WTC11 (cell line): ENCODE measurements around the gene BTD. TPM values are rescaled to one million over a fixed set of nuclear protein-coding genes. Genes with fewer than 3 reads are reported as not detected.

ENCODE experiments used
- ATAC-seq: fragments of 200-7000 bp; cut with Tn5 transposase; 2 replicates; pipeline ENCODE4 v1.10.0; 2021; ENCODE audit warnings: mild to moderate bottlenecking, moderate library complexity
- CTCF ChIA-PET: fragments of 300-600 bp; sonication (Branson Sonifier 250); formaldehyde crosslinking; loops from one replicate; lab custom pipeline; 2021; ENCODE audit warnings: antibody characterized with exemption; lab: Charles Lee
- POLR2A ChIA-PET: fragments of 350-600 bp; sonication (Branson Sonifier 250); formaldehyde crosslinking; loops from one replicate; lab custom pipeline; 2021; ENCODE audit warnings: antibody characterized with exemption; lab: Charles Lee
- DNase-seq: peaks from one replicate; pipeline ENCODE4 v3.0.0; 2021; ENCODE audit warnings: low spot score
- H3K27ac Mint-ChIP-seq: 2 replicates; pipeline ENCODE4 v1.8.0; 2021; ENCODE audit warnings: mixed read lengths
- H3K27me3 Mint-ChIP-seq: 2 replicates; pipeline ENCODE4 v1.8.0; 2021; ENCODE audit warnings: low read depth, mild to moderate bottlenecking, moderate library complexity, mixed read lengths
- H3K36me3 Mint-ChIP-seq: 2 replicates; pipeline ENCODE4 v1.8.0; 2021; ENCODE audit warnings: mixed read lengths
- H3K4me1 Mint-ChIP-seq: 2 replicates; pipeline ENCODE4 v1.8.0; 2022; ENCODE audit warnings: mixed read lengths
- H3K4me3 Mint-ChIP-seq: 2 replicates; pipeline ENCODE4 v1.8.0; 2021; ENCODE audit warnings: mild to moderate bottlenecking, moderate library complexity, mixed read lengths
- H3K9me3 Mint-ChIP-seq: 2 replicates; pipeline ENCODE4 v1.8.0; 2021; ENCODE audit warnings: mixed read lengths
- ATF6 ChIP-seq: sonication (generic); formaldehyde crosslinking; IDR thresholded peaks from 2 replicates; pipeline ENCODE4 v1.8.1; 2023; ENCODE audit warnings: mild to moderate bottlenecking, missing genetic modification reagents
- CBFB ChIP-seq: sonication (generic); formaldehyde crosslinking; IDR thresholded peaks from 2 replicates; pipeline ENCODE4 v1.8.1; 2022; ENCODE audit warnings: mild to moderate bottlenecking, low read depth, missing genetic modification reagents
- CDX4 ChIP-seq: fragments of 250-450 bp; sonication (Bioruptor Pico); IDR thresholded peaks from 2 replicates; pipeline ENCODE4 v1.9.0; 2021; ENCODE audit warnings: moderate library complexity, mild to moderate bottlenecking, inconsistent platforms, borderline replicate concordance
- E2F4 ChIP-seq: sonication (generic); formaldehyde crosslinking; IDR thresholded peaks from 2 replicates; pipeline ENCODE4 v1.8.1; 2022; ENCODE audit warnings: low read depth, mild to moderate bottlenecking, moderate library complexity, missing genetic modification reagents, borderline replicate concordance
- ELF4 ChIP-seq: sonication (generic); formaldehyde crosslinking; IDR thresholded peaks from 2 replicates; pipeline ENCODE4 v1.8.1; 2022; ENCODE audit warnings: low read depth, mild to moderate bottlenecking, moderate library complexity, missing genetic modification reagents
- EMX1 ChIP-seq: fragments of 250-450 bp; sonication (Bioruptor Pico); IDR thresholded peaks from 2 replicates; pipeline ENCODE4 v1.8.0; 2021; ENCODE audit warnings: mild to moderate bottlenecking
- GABPB1 ChIP-seq: sonication (generic); formaldehyde crosslinking; IDR thresholded peaks from 2 replicates; pipeline ENCODE4 v1.8.1; 2023; ENCODE audit warnings: mild to moderate bottlenecking, missing genetic modification reagents
- HMGA2 ChIP-seq: fragments of 250-450 bp; sonication (Bioruptor Pico); IDR thresholded peaks from 2 replicates; pipeline ENCODE4 v1.4.0; 2021; ENCODE audit warnings: mild to moderate bottlenecking, moderate library complexity
- IRF2 ChIP-seq: sonication (generic); formaldehyde crosslinking; IDR thresholded peaks from 2 replicates; pipeline ENCODE4 v1.8.0; 2022; ENCODE audit warnings: low read depth, missing genetic modification reagents, borderline replicate concordance
- MLX ChIP-seq: sonication (generic); formaldehyde crosslinking; IDR thresholded peaks from 2 replicates; pipeline ENCODE4 v1.8.1; 2023; ENCODE audit warnings: mild to moderate bottlenecking, missing genetic modification reagents, moderate library complexity
- NR2C2 ChIP-seq: sonication (generic); formaldehyde crosslinking; IDR thresholded peaks from 2 replicates; pipeline ENCODE4 v1.8.0; 2022; ENCODE audit warnings: mild to moderate bottlenecking, missing genetic modification reagents
- PRRX2 ChIP-seq: fragments of 250-450 bp; sonication (Bioruptor Pico); IDR thresholded peaks from 2 replicates; pipeline ENCODE4 v1.8.0; 2021; ENCODE audit warnings: mild to moderate bottlenecking
- RORB ChIP-seq: fragments of 250-450 bp; sonication (Bioruptor Pico); IDR thresholded peaks from 2 replicates; pipeline ENCODE4 v1.9.0; 2021; ENCODE audit warnings: mild to moderate bottlenecking
- SMAD3 ChIP-seq: sonication (generic); formaldehyde crosslinking; IDR thresholded peaks from 2 replicates; pipeline ENCODE4 v1.8.0; 2022; ENCODE audit warnings: missing genetic modification reagents, mild to moderate bottlenecking, borderline replicate concordance
- SP1 ChIP-seq: sonication (generic); formaldehyde crosslinking; conservative IDR thresholded peaks from 2 replicates; pipeline ENCODE4 v1.8.1; 2022; ENCODE audit warnings: missing genetic modification reagents
- TEAD1 ChIP-seq: sonication (generic); formaldehyde crosslinking; IDR thresholded peaks from 2 replicates; pipeline ENCODE4 v1.8.0; 2022; ENCODE audit warnings: mild to moderate bottlenecking, missing genetic modification reagents
- TEAD4 ChIP-seq: sonication (generic); formaldehyde crosslinking; IDR thresholded peaks from 2 replicates; pipeline ENCODE4 v1.8.0; 2022; ENCODE audit warnings: mild to moderate bottlenecking, missing genetic modification reagents
- USF2 ChIP-seq: sonication (generic); formaldehyde crosslinking; IDR thresholded peaks from 2 replicates; pipeline ENCODE4 v1.8.1; 2023; ENCODE audit warnings: mild to moderate bottlenecking, missing genetic modification reagents, moderate library complexity
- ZMAT4 ChIP-seq: fragments of 250-450 bp; sonication (Bioruptor Pico); IDR thresholded peaks from 2 replicates; pipeline ENCODE4 v1.9.0; 2021; ENCODE audit warnings: mild to moderate bottlenecking
- ZNF138 ChIP-seq: sonication (generic); formaldehyde crosslinking; conservative IDR thresholded peaks from 2 replicates; pipeline ENCODE4 v1.8.1; 2022; ENCODE audit warnings: mild to moderate bottlenecking, moderate library complexity, missing genetic modification reagents
- ZNF232 ChIP-seq: sonication (generic); formaldehyde crosslinking; IDR thresholded peaks from 2 replicates; pipeline ENCODE4 v1.8.0; 2022; ENCODE audit warnings: mild to moderate bottlenecking, missing genetic modification reagents
- ZNF281 ChIP-seq: sonication (generic); formaldehyde crosslinking; IDR thresholded peaks from 2 replicates; pipeline ENCODE4 v1.8.0; 2023; ENCODE audit warnings: mild to moderate bottlenecking, missing genetic modification reagents
- ZNF396 ChIP-seq: fragments of 250-450 bp; sonication (Bioruptor Pico); IDR thresholded peaks from 2 replicates; pipeline ENCODE4 v1.8.0; 2021; ENCODE audit warnings: mild to moderate bottlenecking, moderate library complexity, borderline replicate concordance
- ZNF416 ChIP-seq: fragments of 250-450 bp; sonication (Bioruptor Pico); IDR thresholded peaks from 2 replicates; pipeline ENCODE4 v1.9.0; 2021; ENCODE audit warnings: mild to moderate bottlenecking, inconsistent platforms
- ZNF423 ChIP-seq: fragments of 250-450 bp; sonication (Bioruptor Pico); IDR thresholded peaks from 2 replicates; pipeline ENCODE4 v2.1.2; 2022; ENCODE audit warnings: mild to moderate bottlenecking, moderate library complexity
- total RNA-seq: library from RNA; stranded (reverse); gene quantifications from 3 replicates; pipeline ENCODE4 v1.2.3, GENCODE V29; 2021

BTD gene
- total RNA-seq, 1 experiment from 2014 or later: 18.5 TPM

GRCh38 chr3:15649858-15650257, 48.3 kb downstream of the BTD start (continued):
- TF ChIP-seq MLX: no peak
- TF ChIP-seq ZNF396: no peak
- TF ChIP-seq ZMAT4 (CRISPR knock-in tag): no peak
- TF ChIP-seq ZNF232 (CRISPR knock-in tag): no peak
- no peak for TF ChIP-seq SMAD3
- TF ChIP-seq TEAD1 (CRISPR knock-in tag): no peak

GRCh38 chr3:15651396-15651795, 49.9 kb downstream of the BTD start:
- TF ChIP-seq ZNF416 (CRISPR knock-in tag): no peak
- no peak for TF ChIP-seq E2F4 (CRISPR knock-in tag)
- no peak for TF ChIP-seq PRRX2
- no peak for TF ChIP-seq USF2 (CRISPR knock-in tag)
- TF ChIP-seq ZNF138 (CRISPR knock-in tag): no peak
- TF ChIP-seq ATF6 (CRISPR knock-in tag): no peak
- TF ChIP-seq IRF2 (CRISPR knock-in tag): no peak
- no peak for TF ChIP-seq HMGA2
- no peak for TF ChIP-seq GABPB1 (CRISPR knock-in tag)
- no peak for TF ChIP-seq EMX1 (CRISPR knock-in tag)
- TF ChIP-seq ELF4 (CRISPR knock-in tag): no peak
- TF ChIP-seq RORB (CRISPR knock-in tag): no peak
- TF ChIP-seq, all 79 proteins: peak for 0
- ATAC-seq: peak; percentile 29
- POLR2A ChIA-PET: no interaction called here
- Mint-ChIP-seq H3K4me1 (peaks cover 31% of the 10 kb centered on the region), H3K27me3 (no peaks in the 10 kb centered on the region; the same call in 1 of the 2 replicates), H3K9me3 (peaks cover 24% of the 10 kb centered on the region), H3K36me3 (peaks cover 28% of the 10 kb centered on the region), H3K27ac (no peak overlapping the region), H3K4me3 (no peak overlapping the region)
- CTCF ChIA-PET: interaction anchor here (0.9 to 1.6 kb wide), 2 partner anchors 124 to 161 kb away, joined by 4 read pairs; no protein-coding TSS in a partner anchor
- DNase-seq: no peak

- peaks cover 35% of the 10 kb centered on the region for H3K9me3 Mint-ChIP-seq
- CTCF ChIA-PET: no interaction called here
- H3K4me1 Mint-ChIP-seq: peaks cover 18% of the 10 kb centered on the region
- no peaks in the 10 kb centered on the region; the same call in 1 of the 2 replicates for H3K27me3 Mint-ChIP-seq
- POLR2A ChIA-PET: no interaction called here
- H3K4me3 Mint-ChIP-seq: no peak overlapping the region
- peaks cover 21% of the 10 kb centered on the region for H3K36me3 Mint-ChIP-seq
- no peak overlapping the region for H3K27ac Mint-ChIP-seq
- ATAC-seq: no peak
- DNase-seq: no peak
- no peak for TF ChIP-seq ZNF281 (CRISPR knock-in tag)
- TF ChIP-seq ATF6 (CRISPR knock-in tag): no peak
- no peak for TF ChIP-seq ZNF423 (CRISPR knock-in tag)
- no peak for TF ChIP-seq TEAD4
- TF ChIP-seq NR2C2: no peak
- no peak for TF ChIP-seq CBFB
- no peak for TF ChIP-seq SP1 (CRISPR knock-in tag)
- no peak for TF ChIP-seq CDX4 (CRISPR knock-in tag)
- no peak for TF ChIP-seq ZNF138 (CRISPR knock-in tag)
Measured at GRCh38 chr3:15653321-15653720, 51.8 kb downstream of the BTD start.
